HepG2 (cell line): ENCODE measurements around the gene TMEM198. TPM values are rescaled to one million over a fixed set of nuclear protein-coding genes. Genes with fewer than 3 reads are reported as not detected.

ENCODE experiments used
- ATAC-seq: fragments of 200-7000 bp; cut with Tn5 transposase; 3 replicates; pipeline ENCODE4 v1.9.1; 2020; ENCODE audit warnings: mild to moderate bottlenecking, moderate library complexity
- BruUV-seq: library from RNA; stranded (reverse); fragments of 400-500 nt; replicated peaks from 2 replicates; lab custom pipeline; 2021; lab: Mats Ljungman, UMichigan
- CTCF ChIA-PET: fragments of 300-600 bp; formaldehyde crosslinking; extraction: SDS; loops from one replicate; lab custom pipeline; 2021; ENCODE audit warnings: low total read pairs, inconsistent platforms, low intra/inter-chr PET ratio; lab: Yijun Ruan, JAX
- POLR2A ChIA-PET: fragments of 350-600 bp; sonication (Branson Sonifier 250); formaldehyde crosslinking; loops from one replicate; lab custom pipeline; 2020; ENCODE audit warnings: antibody characterized with exemption, inconsistent platforms; lab: Yijun Ruan, JAX
- DNase-seq: peaks from one replicate; pipeline ENCODE4 v3.0.0-alpha.2; 2015; ENCODE audit warnings: low spot score
- FAIRE-seq: peaks from 3 replicates; lab custom pipeline; 2011; peaks lifted over from hg19 to GRCh38; lab: Jason Lieb, UNC
- H2AFZ ChIP-seq: one replicate; pipeline ENCODE4 v1.6.1; 2011; ENCODE audit warnings: low read length, inconsistent platforms
- H3K27ac ChIP-seq: fragments of 300-600 bp; 3 replicates; pipeline ENCODE4 v1.8.0; 2011; ENCODE audit warnings: mixed run types, mild to moderate bottlenecking, mixed read lengths, low read length, inconsistent platforms; ENCODE audit not compliant: insufficient read depth; ENCODE audit errors: extremely low read length
- H3K27me3 ChIP-seq, 2 experiments: fragments of 200-600 bp in 1 of 2; 2 replicates in 1 of 2; 3 replicates in 1 of 2; pipeline versions ENCODE4 v1.6.0 to v1.8.0; 2011; ENCODE audit warnings: low read length in 2 of 2, mild to moderate bottlenecking in 2 of 2, moderate library complexity in 2 of 2, inconsistent platforms in 1 of 2; ENCODE audit not compliant: insufficient read depth in 2 of 2, control insufficient read depth in 1 of 2
- H3K36me3 ChIP-seq, 2 experiments: fragments of 200-600 bp in 1 of 2; replicated peaks in 1 of 2; 2 replicates in 1 of 2; 3 replicates in 1 of 2; pipeline versions ENCODE4 v1.5.1 to v1.8.0; 2011; ENCODE audit warnings: low read length in 2 of 2, inconsistent platforms in 1 of 2; ENCODE audit not compliant: insufficient read depth in 2 of 2, control insufficient read depth in 1 of 2
- H3K4me1 ChIP-seq: 2 replicates; pipeline ENCODE4 v1.5.1; 2012; ENCODE audit warnings: low read length, inconsistent platforms; ENCODE audit not compliant: insufficient read depth
- H3K4me2 ChIP-seq: 2 replicates; pipeline ENCODE4 v1.6.0; 2011; ENCODE audit warnings: low read depth, low read length, inconsistent platforms
- H3K4me3 ChIP-seq, 3 experiments: fragments of 200-600 bp in 1 of 3; sonication (generic), shearing (Covaris generic) in 1 of 3; replicated peaks in 1 of 3; 2 replicates each; pipeline ENCODE4 v1.5.1; 2011 to 2016; ENCODE audit warnings: low read length in 3 of 3, inconsistent platforms in 2 of 3, low read depth in 2 of 3, mild to moderate bottlenecking in 2 of 3, control low read depth in 1 of 3, mixed read lengths in 1 of 3; ENCODE audit not compliant: insufficient read depth in 1 of 3
- H3K79me2 ChIP-seq: one replicate; pipeline ENCODE4 v1.6.1; 2011; ENCODE audit warnings: low read length, inconsistent platforms; ENCODE audit not compliant: insufficient read depth
- H3K9ac ChIP-seq: 2 replicates; pipeline ENCODE4 v1.6.0; 2011; ENCODE audit warnings: mild to moderate bottlenecking, low read depth, low read length, inconsistent platforms; ENCODE audit not compliant: insufficient read depth
- H3K9me3 ChIP-seq: 2 replicates; pipeline ENCODE4 v1.5.1; 2012; ENCODE audit warnings: mild to moderate bottlenecking, low read length
- H4K20me1 ChIP-seq: 2 replicates; pipeline ENCODE4 v1.6.0; 2011; ENCODE audit warnings: inconsistent platforms, mild to moderate bottlenecking, low read length, moderate library complexity; ENCODE audit not compliant: insufficient read depth
- AGO2 ChIP-seq: fragments of 200-400 bp; formaldehyde crosslinking; optimal IDR thresholded peaks from 2 replicates; pipeline ENCODE3; 2017; ENCODE audit warnings: mild to moderate bottlenecking, low read depth, low read length, moderate library complexity
- IRX3 ChIP-seq: sonication (generic); formaldehyde crosslinking; IDR thresholded peaks from 2 replicates; pipeline ENCODE4 v1.8.1; 2023; ENCODE audit warnings: mild to moderate bottlenecking, low read depth, missing genetic modification reagents, borderline replicate concordance
- NFAT5 ChIP-seq: sonication (generic); formaldehyde crosslinking; IDR thresholded peaks from 2 replicates; pipeline ENCODE4 v1.4.0; 2020; ENCODE audit warnings: missing genetic modification reagents
- NFKB2 ChIP-seq: sonication (generic); formaldehyde crosslinking; IDR thresholded peaks from 2 replicates; pipeline ENCODE4 v1.4.0; 2020; ENCODE audit warnings: missing genetic modification reagents, borderline replicate concordance
- ZBTB26 ChIP-seq: IDR thresholded peaks from 2 replicates; pipeline ENCODE4 v1.6.1; 2016; ENCODE audit warnings: missing compliant biosample characterization, missing genetic modification reagents, borderline replicate concordance
- ZBTB4 ChIP-seq: sonication (generic); formaldehyde crosslinking; IDR thresholded peaks from 2 replicates; pipeline ENCODE4 v1.4.0; 2020; ENCODE audit warnings: missing genetic modification reagents, mild to moderate bottlenecking, borderline replicate concordance
- ZC3H13 ChIP-seq: sonication (generic); formaldehyde crosslinking; IDR thresholded peaks from 2 replicates; pipeline ENCODE4 v1.8.1; 2023; ENCODE audit warnings: mild to moderate bottlenecking, missing genetic modification reagents, moderate library complexity
- ZSCAN12 ChIP-seq: sonication (generic); formaldehyde crosslinking; IDR thresholded peaks from 2 replicates; pipeline ENCODE4 v1.9.0; 2021; ENCODE audit warnings: mild to moderate bottlenecking, missing genetic modification reagents
- whole genome bisulfite sequencing: methylation state at CpG from one replicate; pipeline ENCODE4 v1.1.6; 2017; ENCODE audit warnings: low lambda C conversion rate; 5-methylcytosine and 5-hydroxymethylcytosine counted together
- in situ Hi-C: cut with HindIII; loops from 2 replicates; pipeline ENCODE4 v1.10.0; 2017; ENCODE audit warnings: low pct_unique_long_range_greater_than_20kb; ENCODE audit not compliant: extremely low pct_ligation_motif_present
- intact Hi-C: fragments of 100-400 bp; cut with micrococcal nuclease; formaldehyde crosslinking; loops from one replicate; pipeline ENCODE4 v1.10.0; 2022; ENCODE audit not compliant: unreplicated experiment
- polyA plus RNA-seq, 8 experiments: library from polyadenylated mRNA; depleted of rRNA in 3 of 8; stranded (reverse) in 7 of 8; unstranded in 1 of 8; fragments of >200 nt; fragmentation: Illumina TruSeq in 4 of 8; extraction: Trizol in 4 of 8; gene quantifications; 2 replicates each; pipeline versions ENCODE4 v1.2.1 to v1.2.3, GENCODE V29; 2011 to 2016; ENCODE audit warnings: low read depth in 4 of 8, missing spikeins in 1 of 8, mixed read lengths in 1 of 8; ENCODE audit not compliant: insufficient read depth in 1 of 8
- total RNA-seq, 5 experiments: library from RNA; depleted of rRNA; stranded (reverse); fragments of >200 nt; fragmentation: Illumina TruSeq; extraction: Trizol; gene quantifications; 2 replicates each; pipeline ENCODE4 v1.2.3, GENCODE V29; 2016; ENCODE audit warnings: low read depth in 1 of 5

The TMEM198 gene
- total and polyA plus RNA-seq, 2 of the 13 experiments (the other 11 are each of a cell fraction or from before 2014, with no cell fraction given): 17.3 to 23.5 TPM

- no peak for TF ChIP-seq ZBTB4
- TF ChIP-seq, all 625 proteins: peak for 11
Observed at GRCh38 chr2:219538504-219538951, 5.3 kb upstream of the TMEM198 start (continued).

- Histone ChIP-seq H3K79me2 (peaks cover 21% of the 10 kb centered on the region), H4K20me1 (peaks cover 46% of the 10 kb centered on the region), H3K27ac (no peak overlapping the region), H3K9me3 (no peaks in the 10 kb centered on the region), H3K4me3 (no peak overlapping the region), H3K36me3 (peaks cover 15 to 27% of the 10 kb centered on the region in 2 experiments), H3K9ac (no peak overlapping the region), H3K27me3 (peaks cover 0 to 26% of the 10 kb centered on the region in 2 experiments; a peak in 3 of 5 replicates), H3K4me1 (peaks cover 45% of the 10 kb centered on the region), H3K4me2 (no peak overlapping the region), H2AFZ (no peak overlapping the region)
- in situ Hi-C loops (no loop called here), intact Hi-C loops (loop anchor here (10.0 kb wide), 1 partner anchor 244 kb away; no protein-coding TSS in a partner anchor)
- ATAC-seq (no peak), FAIRE-seq (no peak), DNase-seq (no peak)
- 97% methylated on average over 25 of the region's 32 CpGs for WGBS
- POLR2A ChIA-PET: interaction anchor here (1.3 kb wide), 1 partner anchor 104 kb away, joined by 4 read pairs; no protein-coding TSS in a partner anchor
- no TSS peak for BruUV-seq
- CTCF ChIA-PET: interaction anchor here (5.3 kb wide), 1 partner anchor 103 kb away, joined by 127 read pairs; no protein-coding TSS in a partner anchor
- TF ChIP-seq ZSCAN12 (CRISPR knock-in tag) (no peak), ZBTB26 (CRISPR knock-in tag) (no peak), NFKB2 (CRISPR knock-in tag) (0 out of 2 replicates have a peak, but pooled peaks have one; percentile 1), IRX3 (CRISPR knock-in tag) (no peak), NFAT5 (CRISPR knock-in tag) (no peak), AGO2 (peak; percentile 31), ZC3H13 (CRISPR knock-in tag) (peak; percentile 87)
Observed at GRCh38 chr2:219538956-219539788, 4.7 kb upstream of the TMEM198 start.
